Cerebellar cortex (tissue), 1 donor: ENCODE results near the gene PTP4A1.
"Not testable (repeated sequence)": the region's sequence is repeated elsewhere in the genome, so short reads cannot be mapped to it uniquely, and the experiment has no call there.

ENCODE experiments used
- DNase-seq: peaks from one replicate; pipeline ENCODE4 v3.0.0-alpha.2; 2015; ENCODE audit warnings: low spot score

Gene PTP4A1

DNA sequence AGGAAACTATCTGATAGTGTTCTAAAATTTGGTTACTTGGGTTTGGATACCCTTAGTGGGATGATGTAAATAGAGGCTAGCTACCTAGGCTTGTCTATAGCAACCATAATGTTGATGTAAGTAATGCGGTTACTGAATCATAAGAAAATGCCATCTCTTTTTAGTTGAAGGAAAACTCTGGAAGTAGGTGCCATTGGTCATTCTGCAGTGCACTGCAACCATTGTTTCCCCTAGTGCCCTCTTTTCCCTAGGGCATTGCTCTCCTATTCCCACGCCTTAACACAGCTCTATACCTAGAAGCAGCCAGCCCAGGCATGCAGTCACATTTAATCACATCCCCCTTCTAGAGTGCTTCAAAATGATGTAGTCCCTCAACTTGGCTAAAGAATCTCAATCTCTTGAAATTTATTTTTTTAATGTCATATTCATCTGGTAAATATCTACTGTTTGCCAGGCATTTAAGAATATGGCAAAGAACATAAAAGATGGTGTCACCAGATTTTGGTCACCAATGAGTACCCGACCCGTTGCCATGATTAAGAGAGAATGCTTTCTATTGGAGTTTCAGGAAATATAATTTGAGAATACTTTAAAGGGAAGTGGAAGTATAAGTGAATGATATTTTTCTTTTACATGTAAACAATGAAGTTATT, 10.4 kb downstream of the PTP4A1 start:
- no peak for DNase-seq

DNA sequence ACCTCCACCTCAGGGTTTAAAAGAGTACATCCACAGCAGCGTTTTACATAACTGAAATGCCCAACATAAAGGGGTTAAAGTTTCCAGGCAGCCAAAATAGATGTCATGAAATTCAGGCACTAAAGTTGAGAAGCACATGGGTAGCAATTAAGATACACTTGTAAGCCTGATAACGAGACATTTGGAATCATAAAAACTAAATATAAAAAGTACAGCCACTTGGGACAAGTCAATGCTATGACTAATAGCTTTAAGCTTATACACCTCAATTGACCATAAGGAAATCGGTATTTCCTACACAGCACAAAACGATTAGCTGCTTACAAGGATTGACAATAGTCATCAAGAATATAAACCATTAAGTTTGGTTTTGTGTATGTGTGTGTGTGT, 11.8 kb downstream of the PTP4A1 start:
- DNase-seq = no peak

DNA sequence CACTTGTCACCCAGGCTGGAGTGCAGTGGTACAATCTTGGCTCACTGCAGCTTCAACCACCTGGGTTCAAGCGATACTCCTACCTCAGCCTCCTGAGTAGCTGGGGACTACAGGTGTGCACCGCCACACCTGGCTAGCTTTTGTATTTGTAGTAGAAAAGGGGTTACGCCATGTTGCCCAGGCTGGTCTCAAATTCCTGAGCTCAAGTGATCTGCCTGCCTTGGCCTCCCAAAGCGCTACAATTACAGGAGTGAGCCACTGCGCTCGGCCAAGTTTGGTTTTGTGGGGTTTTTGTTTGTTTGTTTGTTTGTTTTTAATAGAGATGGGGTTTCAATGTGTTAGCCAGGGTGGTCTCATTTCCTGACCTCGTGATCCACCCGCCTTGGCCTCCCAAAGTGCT, 12.3 kb downstream of the PTP4A1 start:
- no peak for DNase-seq

DNA sequence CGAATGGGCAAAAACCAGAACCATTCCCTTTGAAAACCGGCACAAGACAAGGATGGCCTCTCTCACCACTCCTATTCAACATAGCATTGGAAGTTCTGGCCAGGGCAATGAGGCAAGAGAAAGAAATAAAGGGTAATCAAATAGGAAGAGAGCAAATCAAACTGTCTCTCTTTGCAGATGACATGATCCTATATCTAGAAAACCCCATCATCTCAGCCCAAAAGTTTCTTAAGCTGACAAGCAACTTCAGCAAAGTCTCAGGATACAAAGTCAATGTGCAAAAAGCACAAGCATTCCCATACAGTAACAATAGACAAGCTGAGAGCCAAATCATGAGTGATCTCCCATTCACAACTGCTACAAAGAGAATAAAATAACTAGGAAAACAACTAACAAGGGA, 13.4 kb downstream of the PTP4A1 start:
- DNase-seq = not testable (repeated sequence)

DNA sequence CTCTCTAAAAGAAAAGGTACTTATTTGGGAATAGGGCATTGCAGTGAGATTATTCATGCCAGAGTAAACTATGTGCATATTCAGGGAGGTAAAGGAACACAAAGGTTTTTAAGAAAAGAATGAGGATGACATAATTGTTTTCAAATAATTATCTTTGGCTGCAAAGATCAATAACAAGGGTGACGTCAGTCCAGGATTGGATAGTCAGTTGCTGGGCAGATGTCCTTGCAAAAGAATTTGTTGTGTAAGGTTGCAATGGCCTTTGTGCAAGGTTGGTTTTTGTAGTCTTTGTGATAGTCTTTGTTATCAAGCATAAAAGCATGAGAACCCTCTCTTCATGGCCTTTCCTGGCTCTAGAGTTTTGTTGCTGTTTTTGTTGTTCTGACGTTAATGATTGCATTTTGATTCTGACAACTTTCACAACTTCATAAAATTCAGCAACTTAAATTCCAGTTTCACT, 17.7 kb downstream of the PTP4A1 start:
- DNase-seq = no peak

DNA sequence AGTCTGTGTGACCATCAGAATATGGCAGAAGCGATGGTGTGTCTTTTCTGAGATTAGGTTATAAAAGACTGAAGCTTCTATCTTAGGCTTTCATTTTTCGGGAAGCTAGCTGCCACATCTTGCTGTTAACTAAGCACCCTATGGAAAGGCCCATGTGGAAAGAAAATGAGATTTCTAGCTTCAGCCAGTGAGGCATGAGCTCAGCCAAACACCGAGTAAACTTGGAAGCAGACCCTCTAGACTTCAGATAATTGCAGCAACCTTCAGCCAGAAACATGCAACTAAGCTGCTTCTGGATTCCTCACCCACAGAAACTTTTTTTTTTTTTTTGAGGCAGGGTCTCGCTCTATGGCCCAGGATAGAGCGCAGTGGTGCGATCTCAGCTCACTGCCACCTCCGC, 20.6 kb downstream of the PTP4A1 start:
- DNase-seq = no peak

DNA sequence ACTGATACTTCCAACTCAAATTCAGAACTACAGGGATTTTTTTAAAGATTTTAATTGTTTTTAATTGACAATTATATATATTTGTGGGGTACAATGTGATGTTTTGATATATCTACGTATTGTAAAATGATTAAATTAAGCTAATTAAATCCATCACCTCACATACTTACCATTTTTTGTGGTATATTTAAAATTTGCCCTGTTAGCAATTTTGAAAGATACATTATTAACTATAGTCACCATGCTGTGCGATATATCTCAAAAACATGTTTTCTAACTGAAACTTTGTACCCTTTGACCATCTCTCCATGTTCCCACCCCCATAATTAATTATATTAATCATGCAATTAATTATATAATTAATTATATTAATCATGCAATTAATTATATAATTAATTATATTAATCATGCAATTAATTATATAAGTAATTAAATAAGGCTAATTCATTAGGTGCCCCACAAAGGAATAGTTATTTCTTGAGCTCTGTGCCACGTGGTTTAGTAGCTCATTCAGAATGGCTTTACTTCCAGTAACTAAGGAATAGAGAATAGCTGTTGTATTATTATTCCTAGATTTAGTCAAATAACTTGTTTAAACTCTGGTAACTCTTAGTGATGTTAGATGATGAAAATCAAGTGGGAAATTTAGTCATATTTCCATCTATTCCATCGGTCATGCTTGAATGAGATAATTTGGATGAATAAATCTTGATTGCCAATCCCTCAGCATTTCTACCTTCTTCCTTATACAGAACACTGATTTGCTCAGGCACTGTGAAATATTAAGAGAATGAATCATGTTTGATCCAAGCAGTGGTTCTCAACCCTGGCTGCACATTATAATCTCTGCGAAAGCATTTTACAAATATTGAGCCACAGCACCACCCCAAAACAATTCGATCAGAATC, 25.1 kb downstream of the PTP4A1 start:
- no peak for DNase-seq

DNA sequence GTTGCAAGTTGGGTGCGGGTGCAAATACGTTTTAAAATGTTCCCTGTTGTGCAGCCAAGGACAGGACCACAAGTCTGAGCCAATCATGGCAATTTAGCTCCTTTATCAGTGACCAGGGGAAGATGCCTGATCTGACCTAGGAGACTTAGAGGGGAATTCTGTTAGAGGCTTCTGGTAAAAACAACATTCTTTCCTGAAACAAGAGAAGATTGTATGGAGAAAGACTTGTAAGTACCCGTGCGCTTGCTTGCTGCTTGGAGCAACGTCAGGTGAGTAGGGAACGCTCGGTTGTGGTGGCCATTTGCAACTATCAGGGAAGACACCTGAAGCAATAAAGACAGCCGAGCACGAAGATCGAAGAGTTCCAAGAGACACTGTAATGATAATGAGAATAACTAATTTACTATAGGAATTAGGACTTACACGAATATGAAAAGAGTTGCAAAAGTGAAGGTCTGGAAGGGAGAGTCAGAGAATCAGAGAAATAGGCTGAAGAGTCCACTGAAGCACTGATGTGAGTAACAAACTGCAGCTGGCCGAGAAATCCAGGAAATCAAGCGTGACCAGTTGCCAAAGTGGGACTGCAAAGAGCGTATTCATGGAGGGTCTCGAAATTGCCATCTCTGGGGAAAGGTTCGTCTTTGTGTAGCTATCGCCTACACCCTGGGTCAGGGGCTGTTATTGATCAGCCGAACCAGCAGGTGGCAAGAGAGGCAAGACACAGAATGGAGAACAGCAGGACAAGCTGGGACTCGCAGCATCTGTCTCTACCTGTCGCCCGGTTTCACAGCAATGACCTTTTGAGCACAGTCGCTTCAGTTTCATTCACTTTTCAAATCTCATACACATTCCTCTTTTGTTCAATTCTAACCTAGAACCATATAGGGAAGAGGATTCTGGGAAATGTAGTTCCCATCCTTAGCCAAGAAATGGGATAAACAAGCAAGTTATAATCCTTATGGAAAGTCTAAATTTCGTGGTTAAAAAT, 26.1 kb downstream of the PTP4A1 start:
- peak; percentile 84 for DNase-seq

DNA sequence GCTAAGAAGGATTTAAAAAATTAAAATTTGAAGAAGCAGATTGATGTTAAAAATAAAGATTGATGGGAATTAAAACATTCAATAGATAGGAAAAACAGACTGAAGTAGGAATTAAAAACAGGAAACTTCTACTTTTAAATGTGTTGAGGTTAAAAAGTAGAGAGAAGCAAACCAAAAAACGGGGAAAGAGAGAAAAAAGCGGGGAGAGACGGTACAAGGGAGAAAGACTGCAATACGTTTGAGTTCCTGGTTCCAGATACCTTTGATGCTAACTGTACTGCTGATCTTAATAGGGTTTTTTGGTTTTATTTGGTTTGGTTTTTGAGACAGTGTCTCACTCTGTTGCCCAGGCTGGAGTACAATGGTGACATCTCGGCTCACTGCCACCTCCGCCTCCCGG, 27.0 kb downstream of the PTP4A1 start:
- DNase-seq = no peak

DNA sequence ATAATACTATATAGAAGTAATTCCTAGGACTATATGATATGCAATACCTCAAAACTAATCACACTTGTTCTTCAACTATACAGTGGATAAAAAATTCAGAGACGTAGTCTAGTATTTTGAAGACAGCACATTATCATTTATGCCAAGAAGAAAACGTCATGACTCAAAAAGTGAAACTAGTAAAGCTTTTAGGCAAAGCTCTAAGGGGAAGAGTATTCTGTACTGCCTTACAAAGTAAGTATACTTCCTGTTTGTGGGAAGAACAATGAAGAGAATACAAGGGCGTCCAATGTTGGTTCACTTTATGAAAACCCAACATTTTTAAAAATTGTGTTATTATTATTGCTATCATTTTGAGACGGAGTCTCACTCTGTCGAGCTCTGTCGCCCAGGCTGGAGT, 27.9 kb downstream of the PTP4A1 start:
- DNase-seq = no peak

DNA sequence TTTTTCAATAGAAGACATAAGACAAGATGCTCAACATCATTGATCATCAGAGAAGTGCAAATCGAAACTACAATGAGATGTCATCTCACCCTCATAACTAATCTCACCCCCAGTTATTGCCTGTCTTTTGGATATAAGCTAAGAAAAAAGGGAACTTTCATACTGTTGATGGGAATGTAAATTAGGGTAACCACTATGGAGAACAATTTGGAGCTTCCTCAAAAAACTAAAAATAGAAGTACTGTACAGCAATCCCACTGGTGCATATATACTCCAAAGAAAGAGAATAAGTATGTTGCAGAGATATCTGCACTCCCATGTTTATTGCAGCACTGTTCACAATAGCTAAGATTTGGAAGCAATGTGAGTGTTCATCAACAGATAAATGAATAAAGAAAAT, 37.0 kb downstream of the PTP4A1 start:
- no peak for DNase-seq

DNA sequence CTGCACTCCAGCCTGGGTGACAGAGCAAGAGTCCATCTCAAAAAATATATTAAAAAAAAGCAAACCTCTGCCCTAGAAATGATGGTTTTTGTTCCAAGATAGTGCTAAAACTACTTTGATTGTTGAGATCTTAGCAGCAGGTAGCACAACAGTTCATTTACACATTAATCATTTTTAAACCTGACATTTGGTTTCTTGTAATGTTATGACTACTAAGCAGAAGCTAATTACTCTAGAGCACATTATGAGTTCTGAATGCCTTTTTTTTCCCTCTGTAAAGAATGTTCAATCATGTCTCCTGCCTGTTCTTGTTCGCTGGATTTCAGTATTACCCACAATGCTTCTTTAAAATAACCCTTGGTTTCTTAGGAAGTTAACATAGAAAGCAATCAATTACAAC, 38.7 kb downstream of the PTP4A1 start:
- DNase-seq = no peak

DNA sequence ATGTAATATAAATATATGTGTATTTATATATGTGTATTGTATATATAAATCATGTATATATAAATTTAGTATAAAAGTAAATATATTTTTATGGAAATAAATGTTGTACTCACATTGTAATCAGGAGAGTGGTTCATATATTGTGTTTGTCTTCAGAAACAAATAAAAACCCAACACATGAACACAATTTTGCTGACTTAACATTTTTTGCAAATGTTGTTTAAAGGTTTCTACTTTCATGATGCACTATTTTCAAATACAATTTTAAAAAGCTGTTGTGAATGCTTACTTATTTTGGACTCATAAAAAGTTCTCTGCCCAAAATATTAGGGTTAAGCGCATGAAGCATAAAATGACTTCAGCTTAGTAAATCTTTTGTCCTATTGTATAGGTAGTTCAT, 39.3 kb downstream of the PTP4A1 start:
- DNase-seq = no peak

DNA sequence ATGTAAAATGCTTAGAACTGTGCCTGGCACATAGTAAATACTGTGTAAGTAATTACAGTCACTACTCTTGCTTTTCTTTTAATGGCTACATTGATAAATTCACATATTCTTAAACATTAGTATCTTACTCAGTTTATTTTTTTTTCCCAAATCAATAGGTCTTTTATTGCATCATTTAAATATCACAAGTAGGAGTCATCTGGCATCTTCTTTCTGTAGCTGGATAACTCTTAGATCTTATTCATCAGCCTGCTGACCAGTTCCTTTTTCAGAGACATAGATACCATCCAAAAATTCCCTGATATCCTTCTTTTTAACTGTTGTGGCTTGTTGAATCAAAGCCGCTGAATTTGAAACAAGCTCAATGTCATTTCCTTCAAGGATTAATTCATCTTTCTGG, 43.3 kb downstream of the PTP4A1 start:
- DNase-seq = no peak
